Right ventricle myocardium superior (tissue), 1 donor: ENCODE measurements around the gene FDPS. TPM values are rescaled to one million over a fixed set of nuclear protein-coding genes. Genes with fewer than 3 reads are reported as not detected.

ENCODE experiments used
- ATAC-seq: fragments of 200-7000 bp; cut with Tn5 transposase; one replicate; pipeline ENCODE4 v1.9.1; 2020; ENCODE audit warnings: mild to moderate bottlenecking; ENCODE audit not compliant: poor library complexity
- DNase-seq: peaks from one replicate; pipeline ENCODE4 v3.0.0-alpha.2; 2020
- intact Hi-C: fragments of 100-400 bp; cut with DNase I; formaldehyde crosslinking; loops from one replicate; pipeline ENCODE4 v1.11.2; 2022
- total RNA-seq: library from RNA; stranded (reverse); fragmentation: NEBNext Ultra II Directional; extraction: Animal tissue kit (Norgen Biotek cat#: 25700); gene quantifications from one replicate; pipeline ENCODE4 v1.2.1, GENCODE V29; 2021
- donor health status: DM: no; HTN: yes; CAD: no; lungs with severe emphysema.

The FDPS gene
- total RNA-seq, 1 donor from 2014 or later: 71.2 TPM

- ATAC-seq (no peak), DNase-seq (no peak)
- intact Hi-C loops: no loop called here
Observed at GRCh38 chr1:155307247-155307740, 1.4 kb upstream of the FDPS start.

GRCh38 chr1:155309423-155310021, 856 bp downstream of the FDPS start:
- ATAC-seq: no peak
- peak; percentile 65 for DNase-seq
- intact Hi-C loops: no loop called here

GRCh38 chr1:155313261-155313660, 4.6 kb downstream of the FDPS start:
- no peak for ATAC-seq
- intact Hi-C loops: no loop called here
- no peak for DNase-seq

- intact Hi-C loops: no loop called here
- no peak for ATAC-seq
- no peak for DNase-seq
Observed at GRCh38 chr1:155316922-155317321, 8.3 kb downstream of the FDPS start.

- ATAC-seq (no peak), DNase-seq (no peak)
- intact Hi-C loops: no loop called here
Observed at GRCh38 chr1:155318082-155318481, 9.4 kb downstream of the FDPS start.

GRCh38 chr1:155319536-155319935, 10.9 kb downstream of the FDPS start:
- ATAC-seq: no peak
- intact Hi-C loops: no loop called here

GRCh38 chr1:155320252-155320651, 11.6 kb downstream of the FDPS start:
- ATAC-seq (no peak), DNase-seq (no peak)
- intact Hi-C loops: loop anchor here (5.0 kb wide), 2 partner anchors 43 to 68 kb away; partner anchors contain the start of gene HCN3

More at GRCh38 chr1:155319536-155319935, 10.9 kb downstream of the FDPS start:
- DNase-seq: no peak

GRCh38 chr1:155320661-155321617, 12.3 kb downstream of the FDPS start, which contains the start of gene RUSC1:
Gene RUSC1 (plus strand): TSS chr1:155320894. CDS start chr1:155321774, 880 bp downstream.
- intact Hi-C loops: loop anchor here (5.0 kb wide), 2 partner anchors 44 to 69 kb away; partner anchors contain the start of gene HCN3
- peak; percentile 94 for DNase-seq
- peak; percentile 51 for ATAC-seq

- ATAC-seq (no peak), DNase-seq (peak; percentile 42)
- intact Hi-C loops: loop anchor here (5.0 kb wide), 2 partner anchors 45 to 70 kb away; partner anchors contain the start of gene HCN3
Observed at GRCh38 chr1:155321639-155322503, 13.2 kb downstream of the FDPS start.

GRCh38 chr1:155322571-155322952, 13.9 kb downstream of the FDPS start:
- ATAC-seq: no peak
- intact Hi-C loops: loop anchor here (5.0 kb wide), 2 partner anchors 45 to 70 kb away; partner anchors contain the start of gene HCN3
- DNase-seq: no peak

GRCh38 chr1:155322953-155323728, 14.5 kb downstream of the FDPS start:
- intact Hi-C loops: loop anchor here (5.0 kb wide), 2 partner anchors 46 to 71 kb away; partner anchors contain the start of gene HCN3
- ATAC-seq: peak; percentile 63
- peak; percentile 93 for DNase-seq

GRCh38 chr1:155323729-155324036, 15.0 kb downstream of the FDPS start:
- ATAC-seq: peak; percentile 73
- intact Hi-C loops: loop anchor here (5.0 kb wide), 2 partner anchors 46 to 71 kb away; partner anchors contain the start of gene HCN3
- DNase-seq: peak; percentile 93

- intact Hi-C loops: loop anchor here (5.0 kb wide), 2 partner anchors 47 to 72 kb away; partner anchors contain the start of gene HCN3
- ATAC-seq (peak; percentile 85), DNase-seq (peak; percentile 97)
Observed at GRCh38 chr1:155324037-155324716, 15.5 kb downstream of the FDPS start.

- DNase-seq (peak; percentile 70), ATAC-seq (no peak)
- intact Hi-C loops: loop anchor here (5.0 kb wide), 2 partner anchors 48 to 73 kb away; partner anchors contain the start of gene HCN3
Observed at GRCh38 chr1:155324717-155325602, 16.3 kb downstream of the FDPS start.

- intact Hi-C loops: no loop called here
- no peak for ATAC-seq
- no peak for DNase-seq
Observed at GRCh38 chr1:155325603-155325893, 16.9 kb downstream of the FDPS start.

- ATAC-seq (no peak), DNase-seq (no peak)
- intact Hi-C loops: no loop called here
Observed at GRCh38 chr1:155326020-155326526, 17.4 kb downstream of the FDPS start.
